ENCODE data around the gene HJV. TPM values are rescaled to one million over a fixed set of nuclear protein-coding genes. Genes with fewer than 3 reads are reported as not detected.

HJV gene
- total and polyA plus RNA-seq, 2 of the 4 experiments (the other 2 are of a cell fraction) = not detected

DNA sequence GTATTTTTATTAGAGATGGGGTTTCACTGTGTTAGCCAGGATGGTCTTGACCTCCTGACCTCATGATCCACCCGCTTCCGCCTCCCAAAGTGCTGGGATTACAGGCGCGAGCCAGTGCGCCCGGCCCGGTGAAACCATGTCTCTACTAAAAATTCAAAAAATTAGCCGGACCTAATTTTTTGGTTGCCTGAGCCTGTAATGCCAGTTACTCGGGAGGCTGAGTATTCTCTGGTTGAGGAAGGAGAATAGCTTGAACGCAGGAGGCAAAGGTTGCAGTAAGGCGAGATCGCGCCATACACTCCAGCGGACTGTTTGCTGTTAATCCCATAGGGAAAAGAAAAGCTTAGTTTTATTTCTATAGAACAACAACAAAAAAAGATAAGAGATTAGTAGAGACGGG, 29.9 kb upstream of the HJV start:
- Histone ChIP-seq H3K9me1 (ENCODE audit: insufficient read depth, low read length) (no peaks in the 10 kb centered on the region), H3K9ac (ENCODE audit: low read depth, low read length) (peak overlapping the region; percentile 3; the same call in 1 of the 2 replicates), H3K56ac (ENCODE audit: extremely low read depth, insufficient read depth, low read length) (no peak overlapping the region), H3K4ac (ENCODE audit: low read depth, low read length) (no peak overlapping the region; the same call in 1 of the 2 replicates), H2BK20ac (ENCODE audit: low read depth, low read length) (no peak overlapping the region), H3K9me3 (ENCODE audit: control insufficient read depth, insufficient read depth, low read length) (no peaks in the 10 kb centered on the region), H4K5ac (ENCODE audit: low read depth, low read length) (no peak overlapping the region), H2AK5ac (ENCODE audit: low read depth, low read length) (no peak overlapping the region), H2AK9ac (replicated peaks; ENCODE audit: low read depth, low read length, poor library complexity) (no peak overlapping the region), H3K4me2 (ENCODE audit: low read depth, low read length) (peak overlapping the region; percentile 86), H4K91ac (ENCODE audit: insufficient read depth, low read depth, low read length) (no peak overlapping the region), H3K79me1 (ENCODE audit: low read depth in 1 of 2, low read length in 2 of 2) (no peaks in the 10 kb centered on the region), H3K27me3 (ENCODE audit: control insufficient read depth, insufficient read depth, low read length) (no peaks in the 10 kb centered on the region), H4K20me1 (ENCODE audit: insufficient read depth, low read length) (no peaks in the 10 kb centered on the region), H3K23ac (ENCODE audit: low read depth, low read length) (no peak overlapping the region), H2AFZ (replicated peaks; ENCODE audit: low read length, poor library complexity) (no peak overlapping the region), H3K36me3 (ENCODE audit: control insufficient read depth, insufficient read depth, low read length) (no peaks in the 10 kb centered on the region), H2BK120ac (ENCODE audit: low read depth, low read length) (no peak overlapping the region), H3K18ac (ENCODE audit: low read depth, low read length) (no peak overlapping the region), H3K27ac (ENCODE audit: insufficient read depth, low read length) (no peak overlapping the region), H3K14ac (replicated peaks; ENCODE audit: low read depth, low read length) (no peak overlapping the region), H3K4me1 (ENCODE audit: control insufficient read depth, insufficient read depth, low read length) (no peaks in the 10 kb centered on the region), H2BK5ac (ENCODE audit: low read depth, low read length, poor library complexity, severe bottlenecking) (peak overlapping the region; percentile 57), H3K4me3 (ENCODE audit: insufficient read depth, low read depth, low read length) (peak overlapping the region; percentile 45; the same call in 1 of the 2 replicates), H4K8ac (ENCODE audit: low read depth in 2 of 2, low read length in 2 of 2) (peak overlapping the region in 1 of 2 experiments; percentile 49; a peak in 1 of 4 replicates), H2BK15ac (ENCODE audit: low read depth, low read length) (no peak overlapping the region)
- DNase-seq (no peak), ATAC-seq (ENCODE audit: low read depth) (no peak)
- TF ChIP-seq FOS (IDR thresholded peaks at IDR 0.05; ENCODE audit: low read depth, low read length) (no peak), MAZ (IDR thresholded peaks at IDR 0.05; ENCODE audit: borderline replicate concordance, low read depth, low read length) (no peak), RAD21 (IDR thresholded peaks at IDR 0.05; ENCODE audit: low read length) (no peak), BHLHE40 (IDR thresholded peaks at IDR 0.05; ENCODE audit: low read depth, low read length) (no peak), RCOR1 (IDR thresholded peaks at IDR 0.05; ENCODE audit: insufficient replicate concordance, low read length) (no peak), RFX5 (IDR thresholded peaks at IDR 0.05; ENCODE audit: low read depth, low read length) (no peak), SMC3 (IDR thresholded peaks at IDR 0.05; ENCODE audit: low read depth, low read length) (no peak), POLR2A (IDR thresholded peaks at IDR 0.05; ENCODE audit: low read depth, low read length) (no peak), MXI1 (IDR thresholded peaks at IDR 0.05; ENCODE audit: borderline replicate concordance, low read depth, low read length) (no peak), CHD1 (IDR thresholded peaks at IDR 0.05; ENCODE audit: low read depth, low read length) (no peak), CEBPB (IDR thresholded peaks at IDR 0.05; ENCODE audit: low read depth, low read length) (no peak), NFE2L2 (IDR thresholded peaks at IDR 0.05; ENCODE audit: low read depth, low read length) (no peak), MAFK (IDR thresholded peaks at IDR 0.05; ENCODE audit: low read depth, low read length) (no peak)
- TF ChIP-seq, protein P1, sequence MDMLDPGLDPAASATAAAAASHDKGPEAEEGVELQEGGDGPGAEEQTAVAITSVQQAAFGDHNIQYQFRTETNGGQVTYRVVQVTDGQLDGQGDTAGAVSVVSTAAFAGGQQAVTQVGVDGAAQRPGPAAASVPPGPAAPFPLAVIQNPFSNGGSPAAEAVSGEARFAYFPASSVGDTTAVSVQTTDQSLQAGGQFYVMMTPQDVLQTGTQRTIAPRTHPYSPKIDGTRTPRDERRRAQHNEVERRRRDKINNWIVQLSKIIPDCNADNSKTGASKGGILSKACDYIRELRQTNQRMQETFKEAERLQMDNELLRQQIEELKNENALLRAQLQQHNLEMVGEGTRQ (IDR thresholded peaks at IDR 0.05; ENCODE audit: low read depth, low read length) = no peak
- TF ChIP-seq, protein P2, sequence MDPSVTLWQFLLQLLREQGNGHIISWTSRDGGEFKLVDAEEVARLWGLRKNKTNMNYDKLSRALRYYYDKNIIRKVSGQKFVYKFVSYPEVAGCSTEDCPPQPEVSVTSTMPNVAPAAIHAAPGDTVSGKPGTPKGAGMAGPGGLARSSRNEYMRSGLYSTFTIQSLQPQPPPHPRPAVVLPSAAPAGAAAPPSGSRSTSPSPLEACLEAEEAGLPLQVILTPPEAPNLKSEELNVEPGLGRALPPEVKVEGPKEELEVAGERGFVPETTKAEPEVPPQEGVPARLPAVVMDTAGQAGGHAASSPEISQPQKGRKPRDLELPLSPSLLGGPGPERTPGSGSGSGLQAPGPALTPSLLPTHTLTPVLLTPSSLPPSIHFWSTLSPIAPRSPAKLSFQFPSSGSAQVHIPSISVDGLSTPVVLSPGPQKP (IDR thresholded peaks at IDR 0.05; ENCODE audit: borderline replicate concordance, low read depth, low read length) = no peak
- TF ChIP-seq, protein P3, sequence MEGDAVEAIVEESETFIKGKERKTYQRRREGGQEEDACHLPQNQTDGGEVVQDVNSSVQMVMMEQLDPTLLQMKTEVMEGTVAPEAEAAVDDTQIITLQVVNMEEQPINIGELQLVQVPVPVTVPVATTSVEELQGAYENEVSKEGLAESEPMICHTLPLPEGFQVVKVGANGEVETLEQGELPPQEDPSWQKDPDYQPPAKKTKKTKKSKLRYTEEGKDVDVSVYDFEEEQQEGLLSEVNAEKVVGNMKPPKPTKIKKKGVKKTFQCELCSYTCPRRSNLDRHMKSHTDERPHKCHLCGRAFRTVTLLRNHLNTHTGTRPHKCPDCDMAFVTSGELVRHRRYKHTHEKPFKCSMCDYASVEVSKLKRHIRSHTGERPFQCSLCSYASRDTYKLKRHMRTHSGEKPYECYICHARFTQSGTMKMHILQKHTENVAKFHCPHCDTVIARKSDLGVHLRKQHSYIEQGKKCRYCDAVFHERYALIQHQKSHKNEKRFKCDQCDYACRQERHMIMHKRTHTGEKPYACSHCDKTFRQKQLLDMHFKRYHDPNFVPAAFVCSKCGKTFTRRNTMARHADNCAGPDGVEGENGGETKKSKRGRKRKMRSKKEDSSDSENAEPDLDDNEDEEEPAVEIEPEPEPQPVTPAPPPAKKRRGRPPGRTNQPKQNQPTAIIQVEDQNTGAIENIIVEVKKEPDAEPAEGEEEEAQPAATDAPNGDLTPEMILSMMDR (conservative IDR thresholded peaks at IDR 0.05; ENCODE audit: low read depth, low read length) = no peak
- no TSS peak for BruUV-seq (replicated peaks)
- WGBS, 2 experiments (ENCODE audit: extremely low coverage in 2 of 2, insufficient read length in 1 of 2) = no CpG with 5 or more reads among the region's 15 CpGs
- ChIA-PET POLR2A (ENCODE audit: unreplicated experiment) (interaction anchor here (1.7 kb wide), 1 partner anchor 13 kb away, joined by 10 read pairs; no protein-coding TSS in a partner anchor), CTCF (interaction anchor here (0.6 kb wide), 1 partner anchor 183 kb away, joined by 3 read pairs; no protein-coding TSS in a partner anchor)
- intact Hi-C loops (cut with micrococcal nuclease) (no loop called here), in situ Hi-C loops (cut with MboI; ENCODE audit: low sequenced_read_pairs) (no loop called here), dilution Hi-C loops (cut with HindIII; ENCODE audit: low sequenced_read_pairs, unreplicated experiment) (no loop called here)

All from IMR-90 (cell line).